H1 (cell line): Measurements from ENCODE around the gene HEXIM1. TPM values are rescaled to one million over a fixed set of nuclear protein-coding genes. Genes with fewer than 3 reads are reported as not detected.

Experiments used
- CTCF ChIA-PET: fragments of 300-600 bp; sonication (Branson Sonifier 250); formaldehyde crosslinking; loops from one replicate; lab custom pipeline; 2021; ENCODE audit not compliant: partially characterized antibody; lab: Charles Lee
- POLR2A ChIA-PET: fragments of 300-600 bp; sonication (Branson Sonifier 250); formaldehyde crosslinking; loops from one replicate; lab custom pipeline; 2021; ENCODE audit warnings: inconsistent platforms; ENCODE audit not compliant: partially characterized antibody; lab: Charles Lee
- DNase-seq, 2 experiments: peaks; one replicate each; pipeline versions ENCODE4 v3.0.0 to v3.0.0-alpha.2; 2010 to 2022; ENCODE audit warnings: low spot score in 2 of 2, low read depth in 1 of 2, mixed read lengths in 1 of 2
- FAIRE-seq: peaks from 2 replicates; lab custom pipeline; 2011; peaks lifted over from hg19 to GRCh38; lab: Jason Lieb, UNC
- H2AFZ ChIP-seq: 2 replicates; pipeline ENCODE4 v1.8.1; 2012; ENCODE audit warnings: low read length, inconsistent platforms
- H2AK5ac ChIP-seq: 2 replicates; pipeline ENCODE4 v1.6.1; 2013; ENCODE audit warnings: low read depth, low read length
- H2BK120ac ChIP-seq: replicated peaks from 2 replicates; pipeline ENCODE3; 2013; ENCODE audit warnings: low read depth, low read length, inconsistent platforms
- H2BK12ac ChIP-seq: 2 replicates; pipeline ENCODE4 v1.6.1; 2013; ENCODE audit warnings: low read depth, low read length
- H2BK15ac ChIP-seq: 2 replicates; pipeline ENCODE4 v1.6.1; 2013; ENCODE audit warnings: low read length
- H2BK20ac ChIP-seq: 2 replicates; pipeline ENCODE4 v1.6.1; 2013; ENCODE audit warnings: low read length
- H2BK5ac ChIP-seq: 2 replicates; pipeline ENCODE4 v1.6.1; 2013; ENCODE audit warnings: low read depth, low read length
- H3K14ac ChIP-seq: 2 replicates; pipeline ENCODE4 v1.6.1; 2013; ENCODE audit warnings: inconsistent platforms; ENCODE audit not compliant: insufficient read length
- H3K18ac ChIP-seq: 2 replicates; pipeline ENCODE4 v1.6.1; 2013; ENCODE audit warnings: low read length; ENCODE audit errors: extremely low read depth
- H3K23ac ChIP-seq: 2 replicates; pipeline ENCODE4 v1.6.1; 2013; ENCODE audit warnings: inconsistent platforms; ENCODE audit not compliant: insufficient read length
- H3K23me2 ChIP-seq: 2 replicates; pipeline ENCODE4 v1.6.1; 2013; ENCODE audit warnings: low read depth, low read length
- H3K27ac ChIP-seq: 2 replicates; pipeline ENCODE4 v1.6.1; 2011; ENCODE audit warnings: low read depth, low read length, inconsistent platforms
- H3K27me3 ChIP-seq, 4 experiments: replicated peaks in 1 of 4; 1 replicate in 1 of 4; 2 replicates in 3 of 4; pipeline versions ENCODE4 v1.6.1 to v1.8.1; 2011 to 2013; ENCODE audit warnings: low read length in 3 of 4, mild to moderate bottlenecking in 3 of 4, inconsistent platforms in 2 of 4, mixed read lengths in 2 of 4, moderate library complexity in 1 of 4; ENCODE audit not compliant: control insufficient read depth in 3 of 4, insufficient read depth in 3 of 4; ENCODE audit errors: extremely low read depth in 1 of 4
- H3K36me3 ChIP-seq, 4 experiments: 2 replicates each; pipeline versions ENCODE4 v1.6.1 to v1.8.1; 2011 to 2013; ENCODE audit warnings: mild to moderate bottlenecking in 4 of 4, low read length in 3 of 4, moderate library complexity in 2 of 4, control low read depth in 1 of 4, inconsistent platforms in 1 of 4; ENCODE audit not compliant: insufficient read depth in 4 of 4, control insufficient read depth in 2 of 4
- H3K4ac ChIP-seq: replicated peaks from 2 replicates; pipeline ENCODE3; 2013; ENCODE audit warnings: low read length, low read depth, mixed read lengths, inconsistent platforms; ENCODE audit not compliant: insufficient read length
- H3K4me1 ChIP-seq, 4 experiments: replicated peaks in 1 of 4; 1 replicate in 1 of 4; 2 replicates in 3 of 4; pipeline versions ENCODE4 v1.6.1 to v1.8.1; 2011 to 2013; ENCODE audit warnings: low read length in 3 of 4, inconsistent platforms in 2 of 4, mixed read lengths in 1 of 4; ENCODE audit not compliant: insufficient read depth in 4 of 4, control insufficient read depth in 3 of 4
- H3K4me2 ChIP-seq, 2 experiments: 2 replicates each; pipeline versions ENCODE4 v1.6.1 to v1.8.1; 2011 to 2013; ENCODE audit warnings: low read depth in 2 of 2, low read length in 2 of 2, control low read depth in 1 of 2, inconsistent platforms in 1 of 2, mild to moderate bottlenecking in 1 of 2; ENCODE audit not compliant: insufficient read depth in 1 of 2
- H3K4me3 ChIP-seq, 4 experiments: fragments of 200-600, 300-600 bp in 1 of 4; sonication (generic), shearing (Covaris generic), sonication (Bioruptor Twin) in 1 of 4; 2 replicates each; pipeline versions ENCODE4 v1.5.1 to v1.8.1; 2011 to 2016; ENCODE audit warnings: low read length in 4 of 4, low read depth in 3 of 4, control low read depth in 2 of 4, inconsistent platforms in 2 of 4, mild to moderate bottlenecking in 2 of 4, mixed read lengths in 1 of 4, moderate library complexity in 1 of 4; ENCODE audit not compliant: insufficient read depth in 2 of 4; ENCODE audit errors: extremely low read depth in 1 of 4
- H3K56ac ChIP-seq: replicated peaks from 2 replicates; pipeline ENCODE3; 2013; ENCODE audit warnings: low read depth, mild to moderate bottlenecking, mixed read lengths, low read length, inconsistent platforms; ENCODE audit not compliant: insufficient read length
- H3K79me1 ChIP-seq: 2 replicates; pipeline ENCODE4 v1.6.1; 2013; ENCODE audit warnings: low read depth, low read length, control low read depth
- H3K79me2 ChIP-seq, 2 experiments: 2 replicates each; pipeline versions ENCODE4 v1.6.1 to v1.8.1; 2012 to 2013; ENCODE audit warnings: low read length in 2 of 2, mild to moderate bottlenecking in 2 of 2, inconsistent platforms in 1 of 2; ENCODE audit not compliant: insufficient read depth in 2 of 2, control insufficient read depth in 1 of 2
- H3K9ac ChIP-seq, 4 experiments: replicated peaks in 1 of 4; 1 replicate in 1 of 4; 2 replicates in 3 of 4; pipeline versions ENCODE4 v1.6.1 to v1.8.1; 2011 to 2013; ENCODE audit warnings: low read depth in 3 of 4, low read length in 3 of 4, control low read depth in 2 of 4, mild to moderate bottlenecking in 2 of 4, moderate library complexity in 2 of 4, inconsistent platforms in 1 of 4; ENCODE audit errors: extremely low read depth in 1 of 4
- H3K9me3 ChIP-seq, 2 experiments: 2 replicates each; pipeline versions ENCODE4 v1.6.1 to v1.8.1; 2012 to 2013; ENCODE audit warnings: mild to moderate bottlenecking in 2 of 2, moderate library complexity in 2 of 2, control low read depth in 1 of 2, inconsistent platforms in 1 of 2, low read depth in 1 of 2, low read length in 1 of 2, mixed read lengths in 1 of 2; ENCODE audit not compliant: insufficient read depth in 2 of 2
- H4K20me1 ChIP-seq, 2 experiments: replicated peaks in 1 of 2; 2 replicates each; pipeline versions ENCODE3 to v1.8.1; 2011 to 2013; ENCODE audit warnings: inconsistent platforms in 2 of 2, low read length in 2 of 2, mild to moderate bottlenecking in 1 of 2; ENCODE audit not compliant: insufficient read depth in 2 of 2, control insufficient read depth in 1 of 2
- H4K5ac ChIP-seq: 2 replicates; pipeline ENCODE4 v1.6.1; 2013; ENCODE audit warnings: low read length, low read depth, mixed read lengths, inconsistent platforms; ENCODE audit not compliant: insufficient read length
- H4K8ac ChIP-seq: 2 replicates; pipeline ENCODE4 v1.8.0; 2013; ENCODE audit warnings: mild to moderate bottlenecking, moderate library complexity, low read length, inconsistent platforms; ENCODE audit not compliant: insufficient read depth; ENCODE audit errors: extremely low read depth
- H4K91ac ChIP-seq: replicated peaks from 2 replicates; pipeline ENCODE3; 2013; ENCODE audit warnings: low read length, mixed read lengths, inconsistent platforms; ENCODE audit not compliant: insufficient read length
- CTBP2 ChIP-seq: IDR thresholded peaks from 2 replicates; pipeline ENCODE4 v1.7.0; 2011; ENCODE audit warnings: borderline replicate concordance, mild to moderate bottlenecking, moderate library complexity, mixed read lengths, low read length; ENCODE audit not compliant: insufficient read depth, insufficient read length
- CTCF ChIP-seq, 3 experiments: IDR thresholded peaks; 1 replicate in 2 of 3; 2 replicates in 1 of 3; pipeline versions ENCODE4 v1.5.1 to v1.6.1; 2011; ENCODE audit warnings: low read length in 3 of 3, mild to moderate bottlenecking in 3 of 3, inconsistent platforms in 2 of 3, low read depth in 1 of 3, moderate library complexity in 1 of 3; ENCODE audit not compliant: insufficient read depth in 1 of 3; ENCODE audit errors: control extremely low read depth in 1 of 3
- EP300 ChIP-seq, 2 experiments: IDR thresholded peaks; 1 replicate in 1 of 2; 2 replicates in 1 of 2; pipeline ENCODE4 v1.6.1; 2011 to 2012; ENCODE audit warnings: low read depth in 2 of 2, low read length in 2 of 2, mild to moderate bottlenecking in 2 of 2, borderline replicate concordance in 1 of 2, inconsistent platforms in 1 of 2, moderate library complexity in 1 of 2
- GTF2F1 ChIP-seq: IDR thresholded peaks from 2 replicates; pipeline ENCODE4 v1.6.1; 2012; ENCODE audit warnings: low read depth, low read length, improper control_type of control experiment, borderline replicate concordance
- JUND ChIP-seq: IDR thresholded peaks from 2 replicates; pipeline ENCODE4 v1.6.1; 2011; ENCODE audit warnings: mild to moderate bottlenecking, improper control_type of control experiment, low read length
- KDM5A ChIP-seq: fragments of 200-600 bp; IDR thresholded peaks from 2 replicates; pipeline ENCODE4 v1.7.1; 2012; ENCODE audit warnings: mild to moderate bottlenecking, low read length, inconsistent platforms, mixed read lengths
- POU5F1 ChIP-seq: IDR thresholded peaks from 2 replicates; pipeline ENCODE4 v1.6.1; 2011; ENCODE audit warnings: low read depth, mild to moderate bottlenecking, low read length, moderate library complexity
- SIRT6 ChIP-seq: IDR thresholded peaks from one replicate; pipeline ENCODE4 v1.7.1; 2012; ENCODE audit warnings: low read length, inconsistent platforms
- SP2 ChIP-seq: IDR thresholded peaks from 2 replicates; pipeline ENCODE4 v1.6.1; 2012; ENCODE audit warnings: mild to moderate bottlenecking, low read length, inconsistent platforms
- SUZ12 ChIP-seq: fragments of 200-600 bp; sonication (generic); IDR thresholded peaks from 2 replicates; pipeline ENCODE4 v1.6.1; 2012; ENCODE audit warnings: mild to moderate bottlenecking, inconsistent platforms, low read length, moderate library complexity, mixed read lengths
- TAF1 ChIP-seq: IDR thresholded peaks from 2 replicates; pipeline ENCODE4 v1.6.1; 2011; ENCODE audit warnings: mild to moderate bottlenecking, low read depth, low read length
- TBP ChIP-seq: IDR thresholded peaks from 2 replicates; pipeline ENCODE4 v1.6.1; 2011; ENCODE audit warnings: low read depth, low read length, improper control_type of control experiment
- WGBS, 2 experiments: shearing (Covaris generic) in 1 of 2; methylation state at CpG; one replicate each; pipeline versions ENCODE4 v1.1.6 to v1.1.7; 2013 to 2015; ENCODE audit warnings: low lambda C conversion rate in 2 of 2, mixed read lengths in 2 of 2, inconsistent platforms in 1 of 2, low coverage in 1 of 2, missing lambda C conversion rate in 1 of 2; ENCODE audit not compliant: insufficient replicate concordance in 2 of 2, insufficient coverage in 1 of 2, insufficient read length in 1 of 2; ENCODE audit errors: extremely low coverage in 1 of 2, missing lambda C conversion rate in 1 of 2; 5-methylcytosine and 5-hydroxymethylcytosine counted together
- polyA plus RNA-seq, 7 experiments: library from polyadenylated mRNA; depleted of rRNA in 3 of 7; stranded (reverse) in 5 of 7; unstranded in 2 of 7; fragments of >200 nt in 5 of 7; fragments of 200-250 nt in 2 of 7; gene quantifications; 1 replicate in 5 of 7; 2 replicates in 1 of 7; 4 replicates in 1 of 7; pipeline versions ENCODE4 v1.2.1 to v1.2.3, GENCODE V29; 2011 to 2013; ENCODE audit warnings: missing spikeins in 2 of 7, mixed read lengths in 2 of 7
- total RNA-seq: library from RNA; stranded (reverse); fragmentation: NEBNext Ultra II Directional; extraction: Animal tissue kit (Norgen Biotek cat#: 25700); gene quantifications from 2 replicates; pipeline ENCODE4 v1.2.1, GENCODE V29; 2021

HEXIM1 gene
- total and polyA plus RNA-seq, 2 of the 8 experiments (the other 6 are each of a cell fraction or from before 2014, with no cell fraction given) = 9.1 to 38.3 TPM

- Histone ChIP-seq H2BK15ac (no peak overlapping the region), H3K27ac (no peak overlapping the region), H2BK12ac (no peak overlapping the region), H3K4me3 (no peak overlapping the region), H3K9ac (no peak overlapping the region), H3K23ac (no peak overlapping the region), H2BK120ac (no peak overlapping the region), H2BK20ac (no peak overlapping the region), H4K8ac (no peak overlapping the region), H4K91ac (no peak overlapping the region), H2BK5ac (no peak overlapping the region), H3K14ac (no peak overlapping the region), H2AK5ac (no peak overlapping the region), H4K20me1 (peaks cover 5% of the 10 kb centered on the region in 2 experiments), H3K27me3 (no peaks in the 10 kb centered on the region), H3K36me3 (no peaks in the 10 kb centered on the region), H3K23me2 (no peaks in the 10 kb centered on the region), H4K5ac (no peak overlapping the region), H3K9me3 (no peaks in the 10 kb centered on the region), H3K79me1 (no peaks in the 10 kb centered on the region; the same call in 1 of the 2 replicates), H3K79me2 (peaks cover 0 to 23% of the 10 kb centered on the region in 2 experiments; a peak in 2 of 4 replicates), H3K4ac (no peak overlapping the region), H3K56ac (no peak overlapping the region), H2AFZ (no peak overlapping the region), H3K18ac (no peak overlapping the region), H3K4me1 (peaks cover 0 to 2% (median 0%) of the 10 kb centered on the region in 4 experiments; a peak in 2 of 7 replicates), H3K4me2 (no peak overlapping the region)
- no peak for FAIRE-seq
- POLR2A ChIA-PET = interaction anchor here (0.9 to 26.8 kb wide), 7 partner anchors 2 to 184 kb away, joined by 3 to 1076 read pairs (median 4); partner anchors contain the start of genes HEXIM1, HEXIM2 and NMT1
- CTCF ChIA-PET = interaction anchor here (0.6 to 11.5 kb wide), 13 partner anchors 9 to 718 kb away, joined by 3 to 90 read pairs (median 3); partner anchors contain the start of gene ACBD4
- WGBS, 2 experiments = 92% methylated on average over 4 of the region's 4 CpGs; no CpG with 5 or more reads in 1 of the 2 experiments
- no peak for DNase-seq
- TF ChIP-seq GTF2F1 = no peak
- TF ChIP-seq EP300 (IDR thresholded peaks at IDR 0.05; ENCODE audit: borderline replicate concordance in 1 of 2, low read depth in 2 of 2, low read length in 2 of 2) = no peak
- TF ChIP-seq POU5F1 = no peak
- no peak for TF ChIP-seq KDM5A
- no peak for TF ChIP-seq SIRT6
- no peak for TF ChIP-seq TBP
- TF ChIP-seq CTBP2 = no peak
- no peak for TF ChIP-seq SP2
- TF ChIP-seq SUZ12 = no peak
- TF ChIP-seq JUND = no peak
- TF ChIP-seq TAF1 = no peak
- TF ChIP-seq CTCF (IDR thresholded peaks at IDR 0.05; ENCODE audit: control extremely low read depth in 1 of 3, insufficient read depth in 1 of 3, low read depth in 1 of 3, low read length in 3 of 3) = no peak
Observed at GRCh38 chr17:45155029-45155428, 6.8 kb downstream of the HEXIM1 start.
